Esophagus squamous epithelium (tissue), 5 donors: Measurements from ENCODE around the gene UBE2QL1. TPM values are rescaled to one million over a fixed set of nuclear protein-coding genes. Genes with fewer than 3 reads are reported as not detected.

Experiments
- DNase-seq: peaks from one replicate; lab custom pipeline; 2025; lab: John Stamatoyannopoulos, UW
- H3K27ac ChIP-seq, 4 donors: fragments of 200-600 bp; sonication (generic); one replicate each; pipeline ENCODE4 v1.5.1; 2016 to 2019; ENCODE audit warnings: mild to moderate bottlenecking in 1 of 4
- H3K27me3 ChIP-seq, 4 donors: fragments of 200-600 bp; sonication (generic); 1 replicate in 3 of 4; 2 replicates in 1 of 4; pipeline versions ENCODE4 v1.5.1 to v1.6.0; 2017 to 2021; ENCODE audit warnings: antibody characterized with exemption in 1 of 4
- H3K36me3 ChIP-seq, 3 donors: fragments of 200-600 bp; sonication (generic); one replicate each; pipeline ENCODE4 v1.5.1; 2016 to 2019
- H3K4me1 ChIP-seq, 3 donors: fragments of 200-600 bp; sonication (generic); one replicate each; pipeline ENCODE4 v1.5.1; 2017 to 2019
- H3K4me3 ChIP-seq, 4 donors: fragments of 200-600 bp; sonication (generic); 1 replicate in 3 of 4; 2 replicates in 1 of 4; pipeline ENCODE4 v1.5.1; 2016 to 2019; ENCODE audit warnings: mild to moderate bottlenecking in 2 of 4, moderate library complexity in 1 of 4
- H3K9me3 ChIP-seq, 3 donors: fragments of 200-600 bp; sonication (generic); one replicate each; pipeline ENCODE4 v1.5.1; 2016 to 2019
- CTCF ChIP-seq, 6 experiments: fragments of 450-650 bp in 4 of 6; fragments of 200-600 bp in 2 of 6; sonication (generic) in 2 of 6; IDR thresholded peaks; one replicate each; pipeline ENCODE4 v1.5.1; 2016 to 2019; ENCODE audit warnings: antibody characterized with exemption in 6 of 6, mild to moderate bottlenecking in 4 of 6, moderate library complexity in 4 of 6
- POLR2A ChIP-seq, 4 donors: fragments of 450-650 bp; IDR thresholded peaks; one replicate each; pipeline ENCODE4 v1.6.1; 2017; ENCODE audit warnings: antibody characterized with exemption in 4 of 4, mild to moderate bottlenecking in 4 of 4, moderate library complexity in 3 of 4
- WGBS, 2 donors: methylation state at CpG; one replicate each; pipeline ENCODE4 v1.1.5; 2018; 5-methylcytosine and 5-hydroxymethylcytosine counted together
- intact Hi-C: fragments of 100-400 bp; cut with DNase I; formaldehyde crosslinking; loops from one replicate; pipeline ENCODE4 v1.15.0; 2022
- total RNA-seq, 4 donors: library from RNA; depleted of rRNA; stranded (reverse); fragments of >200 nt; gene quantifications; one replicate each; pipeline ENCODE4 v1.1.0, GENCODE V29; 2016
- donor health status: DM: yes; HTN: yes; CAD: no.

UBE2QL1 gene
- total RNA-seq, 4 donors from 2014 or later, result 0.27 to 1.5 (median 0.33) TPM

GRCh38 chr5:6427694-6428093 lies 21.0 kb upstream of the UBE2QL1 start:
- H3K36me3 ChIP-seq, result no peaks in the 10 kb centered on the region
- H3K27ac ChIP-seq, result no peak overlapping the region
- intact Hi-C loops, result no loop called here
- no peaks in the 10 kb centered on the region for H3K4me1 ChIP-seq
- TF ChIP-seq POLR2A (IDR thresholded peaks at IDR 0.05), result no peak
- no peak for TF ChIP-seq CTCF (IDR thresholded peaks at IDR 0.05)
- WGBS, 2 donors, result 52 to 88% methylated on average over 1 to 4 of the region's 4 CpGs
- no peaks in the 10 kb centered on the region for H3K9me3 ChIP-seq
- no peak for DNase-seq
- H3K4me3 ChIP-seq, result no peak overlapping the region
- peaks cover 0 to 16% (median 0%) of the 10 kb centered on the region in 4 donors for H3K27me3 ChIP-seq

- Histone ChIP-seq H3K36me3 (no peaks in the 10 kb centered on the region), H3K27me3 (peaks cover 0 to 35% (median 0%) of the 10 kb centered on the region in 4 donors), H3K4me3 (no peak overlapping the region), H3K4me1 (no peaks in the 10 kb centered on the region), H3K27ac (no peak overlapping the region), H3K9me3 (no peaks in the 10 kb centered on the region)
- intact Hi-C loops, result no loop called here
- TF ChIP-seq CTCF (IDR thresholded peaks at IDR 0.05) (no peak), POLR2A (IDR thresholded peaks at IDR 0.05) (no peak)
- DNase-seq, result no peak
- WGBS, 2 donors, result 58% methylated on average over 8 to 10 of the region's 10 CpGs
These were observed 18.1 kb upstream of the UBE2QL1 start for GRCh38 chr5:6430418-6431028.

- 70 to 79% methylated on average over 6 of the region's 6 CpGs for WGBS, 2 donors
- Histone ChIP-seq H3K4me1 (no peaks in the 10 kb centered on the region), H3K9me3 (no peaks in the 10 kb centered on the region), H3K27ac (no peak overlapping the region), H3K27me3 (peaks cover 0 to 35% (median 0%) of the 10 kb centered on the region in 4 donors), H3K36me3 (no peaks in the 10 kb centered on the region), H3K4me3 (no peak overlapping the region)
- intact Hi-C loops, result no loop called here
- DNase-seq, result no peak
- TF ChIP-seq POLR2A (IDR thresholded peaks at IDR 0.05), result no peak
- TF ChIP-seq CTCF (IDR thresholded peaks at IDR 0.05), result no peak
These were observed 17.2 kb upstream of the UBE2QL1 start for GRCh38 chr5:6431214-6432195.

- DNase-seq, result no peak
- no peak overlapping the region for H3K27ac ChIP-seq
- H3K9me3 ChIP-seq, result no peaks in the 10 kb centered on the region
- no peak overlapping the region for H3K4me3 ChIP-seq
- H3K4me1 ChIP-seq, result no peaks in the 10 kb centered on the region
- H3K27me3 ChIP-seq, result peaks cover 0 to 35% (median 0%) of the 10 kb centered on the region in 4 donors
- H3K36me3 ChIP-seq, result no peaks in the 10 kb centered on the region
- intact Hi-C loops, result no loop called here
- no peak for TF ChIP-seq POLR2A (IDR thresholded peaks at IDR 0.05)
- WGBS, 2 donors, result 80 to 84% methylated on average over 6 to 9 of the region's 9 CpGs
These were observed 16.5 kb upstream of the UBE2QL1 start for GRCh38 chr5:6432206-6432605.

- H3K27ac ChIP-seq, result no peak overlapping the region
- TF ChIP-seq CTCF (IDR thresholded peaks at IDR 0.05), result no peak
- no peak for TF ChIP-seq POLR2A (IDR thresholded peaks at IDR 0.05)
- no peak overlapping the region for H3K4me3 ChIP-seq
- intact Hi-C loops, result no loop called here
- no peak for DNase-seq
- WGBS, 2 donors, result 75% methylated on average over 14 of the region's 14 CpGs
- H3K27me3 ChIP-seq, result peaks cover 0 to 40% (median 0%) of the 10 kb centered on the region in 4 donors
- H3K9me3 ChIP-seq, result no peaks in the 10 kb centered on the region
- no peaks in the 10 kb centered on the region for H3K4me1 ChIP-seq
- H3K36me3 ChIP-seq, result no peaks in the 10 kb centered on the region
These were observed 13.9 kb upstream of the UBE2QL1 start for GRCh38 chr5:6434731-6435130.
